ENCODE data around the gene RUNX2. TPM values are rescaled to one million over a fixed set of nuclear protein-coding genes. Genes with fewer than 3 reads are reported as not detected.

The RUNX2 gene
- total and polyA plus RNA-seq, 12 donors, result 0.28 to 4.5 (median 1.8) TPM

- no peak overlapping the region for H3K4me3 ChIP-seq
- TF ChIP-seq CTCF (IDR thresholded peaks at IDR 0.05) (no peak), POLR2A (IDR thresholded peaks at IDR 0.05) (no peak)
- no peaks in the 10 kb centered on the region for H3K9me3 ChIP-seq (replicated peaks in 1 of 3)
- H3K4me1 ChIP-seq (replicated peaks in 1 of 2), result no peaks in the 10 kb centered on the region
- 85 to 91% (median 88%) methylated on average over 6 of the region's 6 CpGs for WGBS, 4 donors
- DNase-seq, result no peak
- H3K36me3 ChIP-seq (replicated peaks in 1 of 2), result no peaks in the 10 kb centered on the region
- no peak overlapping the region for H3K27ac ChIP-seq
- H3K27me3 ChIP-seq, result no peaks in the 10 kb centered on the region
- intact Hi-C loops (cut with DNase I), result no loop called here
Measured at GRCh38 chr6:45697605-45698004, 369.5 kb downstream of the RUNX2 start.

- no peaks in the 10 kb centered on the region for H3K36me3 ChIP-seq (replicated peaks in 1 of 2)
- H3K27ac ChIP-seq, result no peak overlapping the region
- no peaks in the 10 kb centered on the region for H3K9me3 ChIP-seq (replicated peaks in 1 of 3)
- DNase-seq, result no peak
- intact Hi-C loops (cut with DNase I), result no loop called here
- TF ChIP-seq CTCF (IDR thresholded peaks at IDR 0.05) (no peak), POLR2A (IDR thresholded peaks at IDR 0.05) (no peak)
- no peaks in the 10 kb centered on the region for H3K4me1 ChIP-seq (replicated peaks in 1 of 2)
- 75 to 85% (median 85%) methylated on average over 2 of the region's 2 CpGs for WGBS, 4 donors
- H3K27me3 ChIP-seq, result no peaks in the 10 kb centered on the region
- H3K4me3 ChIP-seq, result no peak overlapping the region
Measured at GRCh38 chr6:45698046-45698445, 369.9 kb downstream of the RUNX2 start.

GRCh38 chr6:45699663-45700062 lies 371.5 kb downstream of the RUNX2 start:
- H3K4me3 ChIP-seq, result no peak overlapping the region
- no peaks in the 10 kb centered on the region for H3K27me3 ChIP-seq
- no peaks in the 10 kb centered on the region for H3K9me3 ChIP-seq (replicated peaks in 1 of 3)
- no peaks in the 10 kb centered on the region for H3K36me3 ChIP-seq (replicated peaks in 1 of 2)
- no peak overlapping the region for H3K27ac ChIP-seq
- TF ChIP-seq CTCF (IDR thresholded peaks at IDR 0.05) (no peak), POLR2A (IDR thresholded peaks at IDR 0.05) (no peak)
- no peaks in the 10 kb centered on the region for H3K4me1 ChIP-seq (replicated peaks in 1 of 2)
- 82 to 90% (median 86%) methylated on average over 3 of the region's 3 CpGs for WGBS, 4 donors
- intact Hi-C loops (cut with DNase I), result no loop called here
- no peak for DNase-seq

GRCh38 chr6:45702849-45703739 lies 375.0 kb downstream of the RUNX2 start:
- H3K36me3 ChIP-seq (replicated peaks in 1 of 2), result no peaks in the 10 kb centered on the region
- no peaks in the 10 kb centered on the region for H3K9me3 ChIP-seq (replicated peaks in 1 of 3)
- WGBS, 4 donors, result 63 to 80% (median 68%) methylated on average over 4 of the region's 4 CpGs
- H3K27ac ChIP-seq, result no peak overlapping the region
- DNase-seq, result no peak
- no peaks in the 10 kb centered on the region for H3K4me1 ChIP-seq (replicated peaks in 1 of 2)
- H3K27me3 ChIP-seq, result no peaks in the 10 kb centered on the region
- intact Hi-C loops (cut with DNase I), result no loop called here
- H3K4me3 ChIP-seq, result no peak overlapping the region
- TF ChIP-seq POLR2A (IDR thresholded peaks at IDR 0.05) (no peak), CTCF (IDR thresholded peaks at IDR 0.05) (no peak)
